Renal cortex interstitium (tissue), 11 donors: ENCODE results near the gene RPL37A. TPM values are rescaled to one million over a fixed set of nuclear protein-coding genes. Genes with fewer than 3 reads are reported as not detected.

Experiments used
- DNase-seq, 11 donors: peaks; one replicate each; pipeline ENCODE4 v3.0.0-alpha.2; 2013; ENCODE audit warnings: low read depth in 9 of 11, low spot score in 4 of 11; ENCODE audit errors: extremely low read depth in 1 of 11
- polyA plus RNA-seq, 3 donors: library from polyadenylated mRNA; unstranded; fragments of 120-200 nt; gene quantifications; one replicate each; pipeline ENCODE4 v1.2.1, GENCODE V29; 2013; ENCODE audit not compliant: insufficient read length in 3 of 3

RPL37A gene
- polyA plus RNA-seq, 3 donors: 2,092 to 2,614 (median 2,146) TPM

DNA sequence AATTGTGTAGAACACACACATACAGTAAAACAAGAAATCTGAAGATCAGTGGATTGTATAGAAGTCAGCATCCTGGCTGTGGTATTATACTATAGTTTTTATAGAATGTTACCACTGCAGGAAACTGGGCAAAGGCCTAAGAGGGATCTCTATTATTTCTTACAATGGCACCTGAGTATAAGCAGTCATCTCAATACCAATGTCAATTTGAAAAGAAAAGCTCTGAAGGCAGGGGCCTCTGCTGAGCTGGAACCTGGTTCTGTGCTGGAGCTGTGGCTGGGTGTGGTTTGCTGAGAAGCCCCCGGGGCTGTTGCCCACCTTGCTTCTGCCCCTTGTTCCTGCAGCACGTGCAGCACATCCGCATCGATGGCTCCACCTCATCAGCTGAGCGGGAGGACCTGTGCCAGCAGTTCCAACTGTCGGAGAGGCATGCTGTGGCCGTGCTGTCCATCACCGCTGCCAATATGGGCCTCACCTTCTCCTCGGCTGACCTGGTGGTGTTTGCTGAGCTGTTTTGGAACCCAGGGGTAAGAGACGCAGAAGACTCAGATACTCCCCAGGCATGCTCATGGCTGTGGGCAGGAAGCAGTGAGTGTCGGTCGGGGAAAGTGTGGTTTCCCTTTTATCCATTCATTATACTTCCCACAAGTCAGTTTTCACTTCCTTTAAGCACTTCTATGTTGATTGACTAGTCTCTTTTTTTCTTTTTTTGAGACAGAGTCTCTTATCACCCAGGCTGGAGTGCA, 23.5 kb upstream of the RPL37A start:
- no peak for DNase-seq

DNA sequence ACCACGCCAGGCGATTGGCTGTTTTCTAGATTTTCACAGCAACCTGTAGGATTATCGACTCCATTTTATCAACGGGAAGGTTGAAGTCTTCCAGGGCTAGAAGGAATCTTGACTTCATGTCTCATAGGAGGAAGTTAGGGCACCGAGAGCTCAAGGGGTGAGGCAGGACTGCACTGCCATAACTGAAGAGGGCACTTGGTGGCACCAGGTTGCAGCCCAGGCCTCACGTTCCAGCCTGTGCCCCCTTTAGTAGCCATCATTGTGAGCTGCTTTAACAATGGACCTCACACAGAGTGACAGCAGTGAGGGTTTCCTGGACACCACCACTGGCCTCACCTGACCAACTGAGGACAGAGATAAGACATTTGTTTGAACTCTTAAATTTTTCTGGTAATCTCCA, 22.9 kb upstream of the RPL37A start:
- DNase-seq: no peak

DNA sequence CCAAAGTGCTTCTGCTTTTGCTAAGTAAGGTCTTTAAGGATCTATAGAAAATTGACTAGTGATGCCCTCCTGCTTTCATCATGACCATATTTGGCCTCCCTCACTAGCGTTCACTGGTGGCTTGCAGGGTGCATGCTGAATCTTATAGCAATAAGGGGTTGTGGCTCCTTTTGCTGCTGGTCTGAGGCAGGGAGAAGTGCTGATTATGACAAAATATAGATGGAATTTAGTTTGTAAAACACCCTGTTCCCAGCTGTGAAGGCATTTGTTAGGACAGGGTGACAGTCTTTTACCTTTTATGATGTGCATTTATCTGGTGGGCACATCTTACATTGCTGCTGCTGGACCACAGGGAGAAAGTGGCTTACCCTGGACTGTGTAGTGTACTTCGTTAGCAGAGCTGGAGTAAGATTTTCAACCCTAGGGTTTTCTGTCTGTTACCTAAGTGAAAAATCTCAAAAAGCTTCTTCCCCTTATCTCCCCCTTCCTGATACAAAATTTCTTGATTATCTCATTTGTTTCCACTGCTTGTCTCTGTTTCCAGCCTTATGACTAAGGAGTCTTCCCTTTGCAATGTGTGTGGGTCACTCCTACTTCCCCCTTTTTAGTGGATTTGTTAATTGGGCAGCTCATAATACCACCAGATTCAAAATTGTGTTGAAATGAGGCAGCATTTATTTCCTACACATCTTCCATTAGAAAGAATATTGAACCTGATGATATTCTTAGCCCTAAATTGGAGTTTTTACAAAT, 21.2 kb upstream of the RPL37A start:
- no peak for DNase-seq

DNA sequence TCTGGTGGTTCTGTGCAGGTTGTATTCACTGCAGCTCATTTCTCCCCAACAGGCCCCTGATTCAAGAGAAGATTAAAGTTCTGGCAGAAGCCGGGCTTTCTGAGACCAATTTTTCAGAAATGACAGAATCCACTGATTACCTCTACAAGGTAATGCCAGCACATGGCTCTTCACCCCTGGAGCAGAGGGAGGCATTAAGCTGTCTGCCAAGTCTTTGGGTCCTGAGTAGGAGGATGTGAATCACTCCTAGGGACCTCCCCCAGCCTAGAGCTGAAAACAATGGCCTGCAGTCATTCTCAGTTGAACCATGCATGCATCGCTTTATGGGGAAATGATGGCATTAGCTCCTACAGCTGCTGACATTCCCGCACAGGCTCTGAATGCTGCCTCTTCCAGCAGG, 20.5 kb upstream of the RPL37A start:
- no peak for DNase-seq

DNA sequence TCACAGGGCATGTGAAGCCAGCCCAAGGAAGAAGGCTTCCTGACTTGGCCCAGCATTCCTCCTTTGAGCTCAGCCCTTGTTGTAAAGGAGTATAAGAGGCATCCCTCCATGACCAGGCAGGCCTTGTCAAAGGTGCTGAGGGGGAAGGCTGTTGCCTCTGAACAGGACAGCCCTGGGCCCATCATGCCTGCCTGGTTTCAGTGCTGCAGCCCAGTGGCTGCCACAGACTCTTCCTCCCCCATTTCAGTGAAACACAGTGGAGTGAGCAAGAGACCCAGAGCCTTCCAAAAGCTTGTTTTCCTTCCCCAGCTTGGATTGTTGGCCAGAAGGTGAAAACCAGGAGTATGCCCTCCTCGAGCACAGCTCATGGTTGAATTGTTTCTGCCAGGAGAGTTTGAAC, 19.9 kb upstream of the RPL37A start:
- DNase-seq: no peak

DNA sequence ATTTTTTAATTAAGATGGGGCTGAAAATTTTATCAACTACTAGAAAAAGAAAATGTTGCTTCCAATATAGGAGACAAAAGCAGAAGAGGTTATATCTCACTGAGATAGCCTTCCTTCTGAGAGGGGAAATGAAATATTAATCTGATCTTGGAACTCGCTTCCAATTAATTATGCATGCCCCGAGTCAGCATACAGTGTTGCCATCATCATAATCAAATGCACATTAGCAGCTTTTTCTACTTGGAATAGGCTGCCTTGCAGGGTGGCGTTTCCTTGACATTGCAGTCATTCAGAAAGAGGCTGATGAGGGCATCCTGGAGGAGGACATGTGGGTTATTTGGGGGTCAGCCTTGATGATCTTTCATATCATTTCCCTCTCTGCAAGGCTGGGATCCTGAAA, 18.4 kb upstream of the RPL37A start:
- DNase-seq: no peak

DNA sequence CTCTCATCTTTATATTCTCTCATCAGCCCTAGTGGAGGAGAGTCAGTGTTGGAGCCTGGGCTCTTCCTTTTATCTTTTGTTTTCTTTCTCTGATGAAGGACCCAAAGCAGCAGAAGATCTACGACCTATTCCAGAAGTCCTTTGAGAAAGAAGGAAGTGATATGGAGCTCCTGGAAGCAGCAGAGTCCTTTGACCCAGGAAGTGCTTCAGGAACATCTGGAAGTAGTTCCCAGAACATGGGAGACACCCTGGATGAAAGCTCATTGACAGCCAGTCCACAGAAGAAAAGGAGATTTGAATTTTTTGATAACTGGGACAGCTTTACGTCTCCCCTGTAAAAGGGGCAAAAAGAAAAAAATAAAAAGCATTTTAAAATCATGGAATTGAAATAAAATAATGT, 16.0 kb upstream of the RPL37A start:
- no peak for DNase-seq

DNA sequence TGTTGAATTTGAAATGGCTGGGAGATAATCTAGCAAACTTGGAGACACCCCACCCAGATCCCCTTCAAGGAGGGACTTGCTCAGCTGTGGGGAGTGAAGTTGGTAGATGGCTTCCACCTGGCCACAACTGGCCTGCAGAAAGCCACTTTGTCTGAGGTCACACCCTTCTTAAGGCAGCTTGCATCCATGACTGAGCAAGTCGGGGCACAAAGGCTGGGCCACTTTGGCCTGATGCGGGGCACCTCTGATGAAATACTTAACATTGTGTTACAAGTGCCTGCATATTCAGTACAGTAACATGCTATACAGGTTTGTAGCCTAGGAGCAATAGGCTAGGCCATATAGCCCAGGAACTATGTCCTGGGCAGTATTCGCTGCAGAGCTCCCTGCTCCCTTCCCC, 13.4 kb upstream of the RPL37A start:
- no peak for DNase-seq

DNA sequence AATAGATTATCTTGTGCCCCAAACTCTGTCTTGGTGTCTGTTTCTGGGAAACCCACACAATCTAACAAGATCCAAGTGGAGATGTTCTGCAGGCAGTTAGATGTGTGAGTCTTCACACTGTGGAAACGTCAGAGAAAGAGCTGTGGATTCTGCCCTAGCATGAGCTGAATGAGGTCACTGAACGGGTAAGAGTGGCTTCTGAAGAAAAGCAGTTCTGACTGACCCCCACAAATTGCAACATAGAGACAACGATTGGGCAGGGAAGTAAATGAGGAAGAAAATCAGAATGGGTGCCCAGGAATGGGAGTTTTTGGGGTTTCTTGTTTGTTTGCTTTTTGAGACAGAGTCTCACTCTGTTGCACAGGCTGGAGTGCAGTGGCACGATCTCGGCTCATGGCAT, 12.9 kb upstream of the RPL37A start:
- no peak for DNase-seq

DNA sequence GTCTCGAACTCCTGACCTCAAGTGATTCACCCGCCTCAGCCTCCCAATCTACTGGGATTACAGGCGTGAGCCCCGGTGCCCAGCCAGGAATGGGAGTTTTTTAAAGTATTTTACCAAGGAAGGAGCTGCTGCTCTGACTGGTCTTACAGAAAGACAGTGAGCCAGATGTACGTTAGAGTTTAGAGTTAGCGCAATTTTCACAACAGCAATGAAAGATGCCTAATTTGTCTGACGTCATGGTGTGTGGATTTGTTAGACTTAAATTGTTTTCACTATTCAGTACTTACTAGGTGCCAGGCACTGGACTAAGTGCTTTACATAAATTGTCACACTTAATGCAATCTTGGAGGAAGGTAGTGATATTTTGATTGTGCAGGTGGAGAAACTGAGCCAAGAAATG, 12.4 kb upstream of the RPL37A start:
- DNase-seq: no peak

DNA sequence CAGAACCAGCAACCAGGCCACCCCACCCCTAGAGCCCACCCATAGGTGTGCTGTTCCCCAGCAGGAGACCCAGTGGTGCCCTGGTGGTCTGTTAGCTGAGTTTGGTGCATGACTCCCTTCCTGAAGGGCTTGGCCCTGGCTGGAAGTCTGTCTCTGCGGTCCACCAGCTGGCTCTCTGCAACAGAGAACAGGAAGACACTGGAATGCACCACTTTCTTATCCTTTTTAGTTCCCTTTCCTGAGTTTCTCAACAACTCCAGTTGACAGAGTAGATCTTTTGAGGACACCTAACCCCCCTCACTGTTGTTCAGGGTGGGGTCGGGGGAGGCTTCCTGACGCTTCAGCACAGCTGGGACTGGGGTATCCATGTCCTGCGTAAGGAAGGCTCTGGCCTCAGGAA, 11.9 kb upstream of the RPL37A start:
- no peak for DNase-seq

DNA sequence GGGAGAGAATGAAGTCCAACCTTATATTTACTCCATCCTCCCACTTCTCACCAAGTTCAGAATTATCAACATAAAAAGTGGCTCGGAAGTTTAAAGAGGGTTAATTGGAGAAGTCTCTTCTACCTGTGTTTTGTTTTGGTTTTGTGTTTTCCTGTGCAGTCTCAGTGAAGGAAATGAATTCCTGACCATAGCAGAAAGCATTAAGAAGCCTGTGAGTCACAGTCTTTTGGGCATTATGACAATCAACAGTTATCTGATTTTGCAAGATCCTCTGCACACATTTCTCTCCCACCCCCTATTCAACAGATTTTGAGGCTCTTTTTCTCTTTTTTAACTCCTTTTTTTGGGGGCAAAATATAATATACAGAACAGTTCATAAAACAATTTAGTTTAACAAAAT, 8.6 kb upstream of the RPL37A start:
- DNase-seq: no peak

DNA sequence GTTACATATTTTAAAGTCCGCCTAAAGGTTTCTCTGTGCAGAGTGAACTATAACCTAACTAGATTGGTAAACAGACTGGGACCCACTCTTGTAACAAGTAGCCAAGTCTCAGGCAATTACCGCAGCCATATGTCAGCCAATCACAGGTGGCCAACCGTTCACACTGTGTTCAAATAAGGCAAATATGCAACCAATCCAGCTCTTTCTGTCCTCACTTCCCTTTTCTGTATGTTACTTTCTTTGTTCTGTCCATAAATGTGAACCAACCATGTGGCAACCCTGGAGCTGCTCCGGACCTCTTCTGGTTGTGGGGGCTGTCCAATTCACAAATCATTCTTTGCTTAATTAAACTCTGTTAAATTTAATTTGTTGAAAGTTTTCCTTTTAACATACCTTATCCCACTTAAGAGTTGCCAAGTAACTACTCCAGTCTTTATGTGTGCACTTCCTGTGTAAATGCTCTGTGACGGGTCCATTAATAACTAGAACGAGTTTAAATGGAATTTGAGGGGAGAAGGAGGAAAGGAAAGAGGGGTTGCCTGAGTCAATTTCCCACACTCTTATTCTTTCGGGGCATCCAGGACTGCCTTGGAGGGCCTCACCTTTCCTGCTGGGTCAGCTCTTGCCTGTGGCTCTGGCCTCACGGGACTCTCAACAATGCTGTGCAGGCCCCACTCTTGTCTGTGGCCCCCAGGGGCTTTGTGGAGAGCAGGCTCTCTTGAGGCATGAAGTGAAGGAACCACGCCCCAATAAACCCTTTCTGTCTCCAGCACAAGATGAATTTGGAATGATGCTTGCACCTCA, 6.6 kb upstream of the RPL37A start:
- DNase-seq: peak in 7 of 11 donors; percentile 17 to 43 (median 20)

DNA sequence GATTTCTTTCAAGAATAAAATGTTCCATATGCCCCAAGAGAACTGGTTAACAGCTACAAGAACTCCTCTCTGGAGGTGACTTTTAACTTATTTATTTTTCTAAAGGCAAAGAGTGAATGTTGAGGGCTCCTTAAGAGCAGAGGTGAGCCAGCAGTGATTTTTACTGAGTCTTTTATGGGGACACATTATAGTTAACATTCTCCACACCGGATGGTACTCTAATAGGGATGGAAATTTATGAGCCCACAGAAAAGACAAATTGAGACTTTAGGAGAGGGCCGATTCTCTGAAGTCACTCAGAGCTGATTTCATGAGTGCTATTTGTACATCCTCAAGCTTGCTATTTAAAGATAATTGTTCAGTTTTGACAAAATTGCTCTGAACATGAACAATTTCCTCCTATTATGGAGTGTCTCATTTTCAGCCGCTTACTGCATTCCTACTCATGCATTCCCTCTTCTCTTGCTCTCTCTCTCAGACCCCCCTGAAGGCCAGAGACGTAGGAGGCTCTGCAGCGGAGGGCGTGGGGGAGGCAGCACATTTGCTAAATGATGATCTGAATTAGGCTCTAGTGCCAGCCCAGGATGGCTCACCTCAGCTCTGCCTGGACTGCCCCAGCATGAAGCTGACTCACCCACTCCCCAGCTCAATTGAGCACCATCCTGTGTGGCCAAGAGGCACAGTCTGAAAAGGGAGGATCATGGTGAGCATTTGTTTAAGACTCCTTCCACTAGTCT, 5.9 kb upstream of the RPL37A start:
- peak in 6 of 11 donors; percentile 15 to 39 (median 20) for DNase-seq

DNA sequence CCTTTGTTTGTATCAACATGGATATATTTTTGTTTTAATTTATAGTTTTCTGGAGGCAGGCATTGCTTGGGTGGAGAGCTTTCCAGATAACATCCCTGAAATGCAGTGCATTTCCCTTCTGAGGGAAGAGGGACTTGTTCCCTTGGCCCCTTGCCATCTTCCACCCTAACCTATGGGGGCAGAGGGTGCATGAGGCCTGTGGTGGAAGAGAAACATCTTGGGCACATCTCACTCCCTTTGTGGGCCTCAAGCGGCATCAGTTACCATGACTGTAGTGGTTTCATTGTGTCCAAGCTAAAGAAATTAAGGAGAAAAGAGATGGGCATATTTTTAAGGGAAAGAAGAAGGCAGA, 5.3 kb upstream of the RPL37A start:
- no peak for DNase-seq

DNA sequence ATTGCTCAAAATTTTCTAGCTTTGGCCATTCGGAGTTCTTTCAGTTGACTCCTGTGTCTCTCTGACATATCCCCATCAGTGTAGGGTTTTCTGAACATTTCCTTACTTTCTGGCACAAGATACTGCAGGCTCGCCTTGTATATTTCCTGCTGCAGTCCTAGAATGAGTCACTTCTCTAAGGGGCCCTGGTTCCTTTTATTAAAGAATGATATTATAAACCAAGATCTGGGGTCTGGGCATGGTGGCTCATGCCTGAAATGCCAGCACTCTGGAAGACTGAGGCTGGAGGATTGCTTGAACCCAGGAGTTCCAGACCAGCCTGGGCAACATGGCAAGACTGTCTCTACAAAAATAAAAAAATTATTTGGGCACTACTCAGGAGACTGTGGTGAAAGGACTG, 3.0 kb upstream of the RPL37A start:
- DNase-seq: no peak

DNA sequence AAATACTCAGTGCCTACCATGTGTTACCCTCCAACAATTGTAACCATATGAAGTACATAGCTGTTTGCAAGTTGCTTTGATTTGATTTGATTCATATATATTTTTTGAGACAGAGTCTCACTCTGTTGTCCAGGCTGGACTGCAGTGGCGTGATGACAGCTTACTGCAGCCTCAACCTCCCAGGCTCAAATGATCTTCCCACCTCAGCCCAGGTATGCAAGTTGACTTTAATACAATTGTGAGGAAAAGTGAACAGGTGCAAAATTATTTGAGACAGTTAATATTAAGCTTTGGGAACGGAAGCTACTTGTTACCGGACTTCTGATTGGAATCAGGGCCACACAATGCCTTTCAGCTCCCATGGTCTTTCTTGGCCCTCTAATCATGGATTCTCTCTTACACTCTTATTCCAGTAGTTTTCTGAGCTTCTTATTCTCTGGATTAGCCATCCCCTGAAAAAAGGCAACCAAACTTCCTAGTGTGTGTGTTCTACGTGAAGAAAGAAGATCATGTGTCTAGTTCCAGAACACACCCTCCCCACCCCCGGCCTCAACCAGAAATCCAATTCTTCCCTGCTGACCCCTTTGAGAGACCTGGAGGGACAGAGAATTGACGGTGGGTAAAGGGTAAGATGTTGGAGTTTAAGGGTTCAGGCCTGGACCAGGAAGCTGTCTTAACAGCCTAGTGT, 1.1 kb upstream of the RPL37A start:
- DNase-seq: no peak

DNA sequence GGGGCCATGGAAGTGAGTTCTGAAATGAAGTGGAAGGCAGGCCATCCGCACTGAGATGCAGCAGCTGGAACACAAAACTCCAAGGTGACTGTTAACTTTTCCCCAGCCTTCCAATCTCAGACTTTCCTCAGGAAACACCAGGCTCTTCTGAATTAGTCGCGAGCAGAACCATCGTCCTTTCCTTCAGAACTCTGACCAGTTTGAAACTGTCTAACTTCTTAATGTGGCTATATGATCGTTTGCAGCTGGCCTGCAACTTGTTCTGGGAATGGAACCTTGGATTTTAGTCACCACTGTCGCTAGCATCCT, 620 bp upstream of the RPL37A start:
- DNase-seq: peak in 5 of 11 donors; percentile 15 to 32 (median 19)

DNA sequence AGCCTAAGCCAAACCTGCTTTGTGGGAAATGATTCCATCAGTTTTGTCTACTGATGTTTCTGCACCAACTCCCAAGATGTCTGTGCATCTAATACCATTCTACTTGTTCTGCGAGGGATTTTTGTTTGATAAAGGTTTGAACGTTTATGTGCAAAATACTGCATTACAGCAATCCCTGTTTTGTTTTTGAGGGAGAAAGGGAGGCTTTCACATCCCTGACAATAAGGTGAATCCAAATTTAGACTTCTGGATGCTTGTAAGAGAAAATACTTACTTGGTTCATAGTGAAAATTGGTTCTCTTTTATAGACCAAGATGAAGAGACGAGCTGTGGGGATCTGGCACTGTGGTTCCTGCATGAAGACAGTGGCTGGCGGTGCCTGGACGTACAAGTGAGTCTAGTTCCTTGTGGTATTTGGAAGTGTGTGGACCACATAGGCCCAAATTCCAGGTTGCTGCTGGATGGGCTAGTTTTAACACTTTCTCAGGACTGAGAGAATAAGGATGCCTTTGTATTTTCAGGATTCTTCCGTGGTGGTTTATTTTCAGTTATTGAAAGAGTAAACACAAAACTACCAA, 1.1 kb downstream of the RPL37A start:
- DNase-seq: no peak
